ENCODE results near the gene ADGRB3.

The ADGRB3 gene

DNA sequence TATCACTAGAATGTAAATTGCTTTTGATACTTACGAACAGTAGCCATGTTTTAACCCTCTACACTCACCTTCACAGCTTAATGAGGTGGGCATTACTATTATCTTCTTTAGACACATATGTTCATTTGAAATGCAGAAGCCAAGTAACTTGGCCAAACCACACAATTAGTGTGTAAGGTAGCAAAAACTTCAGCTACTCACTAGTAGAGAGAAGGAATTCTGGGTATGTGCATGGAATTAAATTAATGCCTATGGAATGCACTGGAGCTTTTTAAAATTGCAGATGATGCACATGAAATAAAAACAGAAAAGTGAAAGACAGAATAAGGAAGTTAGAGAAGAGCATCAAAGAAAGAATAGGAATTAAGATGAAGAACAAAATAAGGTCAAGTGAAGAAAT lies 494.0 kb downstream of the ADGRB3 start:
- DNase-seq (ENCODE audit: low spot score): no peak

DNA sequence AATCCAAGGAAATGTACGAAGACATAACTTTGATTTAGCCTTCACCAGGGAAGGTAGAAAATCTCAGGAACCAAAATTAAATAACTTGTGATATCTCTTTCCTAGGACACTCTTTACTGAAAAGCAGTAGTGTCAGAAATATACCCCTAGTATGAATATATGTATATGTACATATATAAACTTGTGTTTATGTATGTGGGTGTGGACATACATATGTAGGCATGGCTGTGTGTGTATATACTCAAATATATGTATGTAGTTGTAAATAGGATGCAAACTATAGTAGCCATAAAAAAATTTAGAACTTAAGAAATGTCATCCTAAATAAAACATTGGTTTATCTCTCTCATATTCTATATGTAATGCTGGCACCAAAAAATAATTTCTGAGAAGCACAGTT lies 500.8 kb downstream of the ADGRB3 start:
- no peak for DNase-seq (ENCODE audit: low spot score)

DNA sequence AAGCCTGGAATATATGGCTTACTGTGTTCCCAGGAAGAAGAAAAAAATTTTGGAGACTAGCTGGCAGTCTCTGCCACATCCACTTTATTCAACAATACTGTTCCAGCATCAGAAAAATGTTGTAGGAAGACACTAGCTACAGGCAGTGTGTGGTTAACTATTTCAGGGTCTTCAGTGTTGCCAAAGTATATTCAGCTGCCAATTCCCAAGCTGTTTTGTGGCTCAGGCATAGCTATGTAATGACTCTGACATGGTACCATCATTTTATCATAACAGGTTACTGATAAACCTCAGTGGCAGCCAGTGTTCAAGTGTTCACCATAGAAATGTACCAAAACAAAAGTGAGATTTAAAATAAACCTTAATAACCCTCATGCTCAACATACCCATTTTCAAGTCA lies 503.1 kb downstream of the ADGRB3 start:
- no peak for DNase-seq (ENCODE audit: low spot score)

DNA sequence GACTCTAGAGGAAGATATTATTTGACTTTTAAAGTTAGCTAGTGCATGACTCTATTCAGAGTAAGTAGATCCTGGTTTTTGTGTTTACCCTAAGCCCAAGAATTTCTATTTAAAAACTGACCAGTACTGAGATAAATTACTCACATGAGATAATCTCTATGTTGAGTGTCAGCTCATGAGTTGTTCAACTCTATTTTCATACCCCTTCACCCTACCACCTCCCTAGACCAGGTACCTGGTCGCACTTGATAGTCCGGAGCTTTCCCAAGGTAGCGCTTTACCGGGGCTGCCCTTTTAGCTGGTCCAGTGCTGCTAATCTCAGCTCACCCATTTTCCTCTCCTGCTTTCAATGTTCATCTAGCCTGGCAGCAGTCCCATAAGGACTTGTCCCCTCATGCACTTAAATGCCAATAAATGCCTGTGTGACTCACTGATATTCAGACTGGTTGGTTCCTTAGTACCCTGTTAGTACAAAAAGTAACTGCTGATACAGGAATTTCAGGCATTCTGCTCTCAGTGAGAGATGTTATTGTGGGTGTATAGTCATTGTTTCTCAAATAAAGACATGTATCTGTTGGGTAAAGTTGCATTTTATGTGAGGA lies 503.9 kb downstream of the ADGRB3 start:
- DNase-seq (ENCODE audit: low spot score): no peak

DNA sequence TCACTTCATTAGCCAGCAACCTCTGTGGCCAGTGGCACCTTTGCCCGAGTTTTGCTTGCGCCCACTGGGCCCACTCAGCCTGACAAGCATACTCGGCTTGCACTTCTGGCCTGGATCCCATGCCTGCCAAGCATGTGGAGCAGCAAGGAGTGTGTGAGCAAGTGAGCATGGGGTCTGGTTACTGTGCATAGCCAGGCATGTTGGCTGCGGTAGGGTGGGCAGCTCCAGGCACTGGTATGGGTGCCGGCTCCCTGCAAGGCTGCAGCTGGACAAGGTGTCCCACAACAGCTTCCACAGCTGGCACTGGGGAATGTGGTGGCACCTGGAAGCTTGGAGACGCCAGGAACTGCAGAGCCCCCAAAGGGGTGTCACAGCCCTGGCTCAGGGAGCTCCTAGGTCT lies 510.0 kb downstream of the ADGRB3 start:
- DNase-seq (ENCODE audit: low spot score): no peak

DNA sequence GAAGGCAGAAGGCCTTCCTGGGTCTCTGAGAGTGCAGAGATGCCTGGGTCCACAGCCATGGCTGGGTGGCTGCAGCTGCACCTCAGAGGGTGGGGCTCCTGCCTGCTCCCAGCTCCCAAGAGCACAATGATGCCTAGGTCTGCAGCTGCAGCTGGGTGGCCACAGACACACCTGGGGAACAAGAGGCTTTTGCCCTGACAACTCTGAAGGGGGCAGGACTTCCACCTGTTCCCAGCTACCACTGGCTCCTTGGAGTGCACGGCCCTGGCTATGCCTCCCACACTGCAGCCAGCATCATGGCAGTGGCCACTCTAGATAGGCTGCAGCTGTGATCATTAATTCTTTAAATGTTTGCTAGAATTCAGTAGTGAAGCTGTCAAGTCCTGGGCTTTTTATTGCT lies 511.3 kb downstream of the ADGRB3 start:
- DNase-seq (ENCODE audit: low spot score): no peak

DNA sequence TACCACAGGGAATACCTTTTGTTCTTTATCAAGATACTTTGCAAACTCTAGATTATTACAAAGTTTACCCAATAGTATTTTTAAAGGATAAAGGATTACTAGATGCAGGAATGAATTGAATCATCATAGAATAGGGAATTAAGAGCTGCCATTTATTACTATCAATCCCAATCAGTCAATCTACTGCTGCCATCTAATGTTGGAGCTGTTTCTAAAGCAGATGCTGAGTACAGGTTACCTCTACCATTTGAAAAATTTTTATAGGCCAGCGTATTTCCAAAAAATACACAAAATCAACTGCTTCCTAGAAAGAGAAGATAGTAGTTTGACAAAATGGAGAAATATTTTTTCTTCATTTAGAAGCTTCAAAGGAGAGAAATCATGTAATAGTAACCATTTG lies 520.4 kb downstream of the ADGRB3 start:
- DNase-seq (ENCODE audit: low spot score): no peak

DNA sequence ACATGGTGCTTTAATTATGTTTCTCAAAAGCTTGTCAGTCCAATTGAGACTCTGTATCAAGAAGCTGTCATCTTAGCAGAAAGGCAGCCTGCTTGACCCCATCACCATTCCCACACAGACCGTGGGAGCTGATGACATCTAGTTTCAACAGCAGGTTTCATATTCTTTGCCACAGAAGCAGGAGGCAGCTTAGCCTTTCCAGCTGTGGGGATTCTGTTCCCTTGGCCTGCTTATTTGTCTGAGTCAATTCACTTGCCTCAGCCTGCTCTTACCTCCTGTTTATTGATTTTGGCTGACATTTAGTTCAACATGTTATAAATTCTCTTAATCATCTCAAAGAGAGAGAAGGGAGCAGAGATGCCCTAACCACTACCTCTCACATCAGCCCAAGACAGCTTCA lies 527.7 kb downstream of the ADGRB3 start:
- no peak for DNase-seq (ENCODE audit: low spot score)

DNA sequence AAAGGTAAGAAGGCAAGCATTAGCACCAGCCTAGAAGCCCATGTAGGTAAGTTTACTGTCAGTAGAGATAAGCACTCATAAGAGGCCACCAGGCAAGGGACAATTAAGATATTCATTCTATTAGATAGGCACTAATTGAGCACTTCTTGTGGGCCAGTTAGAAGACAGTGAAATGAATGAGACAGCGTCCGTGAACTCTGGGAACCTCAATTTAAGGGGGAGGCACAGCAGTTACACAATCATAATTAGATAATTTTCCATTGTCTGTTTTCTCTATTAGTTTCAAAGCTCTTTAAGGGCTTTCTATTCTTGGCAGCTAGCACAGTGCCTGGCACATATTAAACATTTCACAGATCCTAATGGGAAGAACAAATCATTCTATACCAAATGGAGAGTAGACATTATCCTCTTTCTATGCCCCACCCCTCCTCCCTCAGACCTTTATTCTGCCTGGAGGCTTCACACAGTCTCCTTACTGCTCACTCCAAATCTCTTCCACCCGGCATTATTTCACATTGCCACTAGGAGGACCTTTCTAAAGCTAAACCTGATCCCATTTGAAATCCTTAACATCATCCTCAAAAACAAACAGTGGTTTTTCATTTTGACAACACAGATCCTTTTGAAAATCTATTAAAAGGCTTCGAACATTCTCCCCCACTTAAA lies 529.6 kb downstream of the ADGRB3 start:
- no peak for DNase-seq (ENCODE audit: low spot score)

DNA sequence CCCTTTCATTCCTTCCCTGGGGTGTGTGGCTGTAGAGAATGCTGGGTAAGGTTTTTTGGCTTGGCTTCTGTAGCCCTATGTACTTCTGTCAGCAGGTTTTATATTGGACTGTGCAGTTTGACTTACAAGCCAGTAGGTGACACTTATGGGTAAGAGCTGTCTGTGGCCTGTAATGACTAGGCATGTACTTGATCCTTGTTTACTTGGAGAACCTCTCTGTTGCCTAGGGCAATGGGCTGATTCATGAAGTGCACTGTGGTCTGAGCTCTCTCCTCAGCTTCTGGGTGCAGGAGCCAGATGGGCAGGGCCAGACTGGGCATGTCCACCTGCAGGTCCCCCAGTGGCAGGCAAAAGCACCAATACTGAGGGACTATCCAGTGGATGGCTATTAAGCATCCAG lies 544.6 kb downstream of the ADGRB3 start:
- no peak for DNase-seq (ENCODE audit: low spot score)

DNA sequence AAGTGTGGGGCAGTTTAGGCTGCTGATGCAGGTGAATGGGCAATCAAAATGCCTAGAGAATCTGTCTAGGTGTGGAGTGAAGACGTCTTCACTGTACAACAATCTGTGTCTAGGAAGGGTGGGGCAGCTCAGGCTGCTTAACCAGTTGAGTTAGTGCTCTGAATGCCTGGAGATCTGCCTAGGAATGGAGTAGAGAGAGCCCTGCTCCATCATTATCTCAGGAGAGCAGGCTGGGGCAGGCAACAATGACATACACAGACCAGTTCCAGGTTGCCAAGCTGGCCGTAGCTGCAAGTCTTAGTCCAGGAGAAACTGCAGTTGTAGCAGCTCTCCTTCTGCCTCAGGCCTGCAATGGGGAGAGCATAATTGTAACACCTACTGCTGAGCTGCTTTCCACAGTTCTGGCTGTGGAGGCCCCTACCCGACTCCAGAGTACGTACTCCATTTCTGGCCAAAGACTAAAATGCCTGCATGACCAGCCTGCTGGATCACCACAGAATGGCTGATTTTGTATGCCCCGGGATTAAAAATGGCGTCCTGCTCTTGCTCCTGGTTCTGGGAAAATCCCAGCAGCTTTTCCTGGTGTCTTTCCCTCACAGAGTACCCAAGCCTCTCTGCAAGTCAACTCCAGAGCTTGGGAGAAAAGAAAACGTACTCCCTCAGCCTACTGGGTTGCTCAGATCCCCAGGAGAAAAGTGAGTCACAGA lies 545.4 kb downstream of the ADGRB3 start:
- no peak for DNase-seq (ENCODE audit: low spot score)

DNA sequence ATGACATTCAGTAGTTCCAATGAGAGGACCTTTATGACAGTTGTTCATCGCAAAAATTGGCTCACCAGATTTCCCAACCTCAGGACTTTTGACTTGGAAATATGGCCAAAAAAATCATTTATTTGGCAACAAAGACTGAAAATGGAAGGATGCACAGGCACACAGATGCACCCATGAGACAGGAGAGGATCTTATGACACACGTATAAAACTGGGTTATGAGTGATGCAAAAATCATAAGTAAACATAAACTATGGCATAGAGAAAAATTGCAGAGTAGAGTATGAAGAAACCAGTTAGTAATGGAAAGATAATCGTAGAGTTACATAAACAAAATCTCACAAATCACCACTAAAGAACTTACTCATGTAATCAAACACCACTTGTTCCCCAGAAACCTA lies 546.9 kb downstream of the ADGRB3 start:
- no peak for DNase-seq (ENCODE audit: low spot score)

DNA sequence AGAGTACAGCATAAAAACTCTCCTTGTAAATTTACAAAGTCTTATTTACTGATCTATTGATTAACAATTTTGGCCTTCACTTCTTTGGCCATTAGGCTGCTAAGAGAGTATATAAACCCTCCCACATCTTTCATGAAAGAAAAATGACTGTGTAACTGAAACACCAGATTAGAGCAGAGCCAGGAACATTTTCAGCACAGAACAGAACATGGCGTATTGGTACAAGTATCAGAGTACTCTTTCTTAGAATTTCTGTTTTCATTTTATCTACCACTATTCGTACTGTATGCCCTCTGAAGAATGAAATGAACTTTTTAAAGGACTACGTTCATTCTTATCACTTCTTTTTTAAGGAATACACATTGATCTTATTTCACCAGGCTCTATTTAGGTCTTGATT lies 550.2 kb downstream of the ADGRB3 start:
- DNase-seq (ENCODE audit: low spot score): no peak

DNA sequence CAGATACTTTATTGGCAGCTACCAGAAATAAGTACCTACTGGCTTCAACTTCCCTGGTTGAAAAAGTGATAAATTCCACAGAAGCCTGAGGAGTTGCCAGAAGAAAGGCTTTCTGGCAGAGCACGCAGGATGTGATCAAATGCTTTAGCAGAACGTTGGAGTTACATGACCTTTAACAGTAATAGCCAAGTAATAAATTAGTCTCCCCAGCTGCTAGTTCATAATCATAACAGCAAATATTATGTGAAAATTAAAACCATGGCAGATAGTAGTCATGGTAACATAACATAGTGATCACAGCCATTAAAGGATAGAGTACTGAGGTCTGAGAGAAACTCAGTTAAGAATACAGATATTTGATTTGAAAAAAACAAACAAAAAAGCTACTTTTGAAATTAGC lies 567.7 kb downstream of the ADGRB3 start:
- no peak for DNase-seq (ENCODE audit: low spot score)

DNA sequence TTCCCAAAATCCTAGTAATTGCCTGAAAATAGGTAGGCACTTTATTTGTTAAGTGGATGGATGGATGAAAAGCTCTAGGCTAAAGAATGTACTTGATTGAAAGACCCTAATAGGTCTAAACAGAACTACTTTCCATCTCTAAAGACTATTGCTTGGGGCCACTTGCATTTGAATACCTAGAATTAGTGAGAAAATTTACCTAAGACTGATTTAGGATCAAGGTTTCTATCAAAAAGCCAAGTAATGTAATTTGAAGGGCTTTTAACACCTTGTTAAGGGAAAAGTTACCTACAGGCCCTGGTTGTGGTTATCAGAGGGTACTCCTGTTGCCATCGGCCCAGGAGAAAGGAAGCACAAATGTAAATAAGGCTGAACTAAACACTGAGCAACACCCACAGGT lies 581.0 kb downstream of the ADGRB3 start:
- DNase-seq (ENCODE audit: low spot score): no peak

DNA sequence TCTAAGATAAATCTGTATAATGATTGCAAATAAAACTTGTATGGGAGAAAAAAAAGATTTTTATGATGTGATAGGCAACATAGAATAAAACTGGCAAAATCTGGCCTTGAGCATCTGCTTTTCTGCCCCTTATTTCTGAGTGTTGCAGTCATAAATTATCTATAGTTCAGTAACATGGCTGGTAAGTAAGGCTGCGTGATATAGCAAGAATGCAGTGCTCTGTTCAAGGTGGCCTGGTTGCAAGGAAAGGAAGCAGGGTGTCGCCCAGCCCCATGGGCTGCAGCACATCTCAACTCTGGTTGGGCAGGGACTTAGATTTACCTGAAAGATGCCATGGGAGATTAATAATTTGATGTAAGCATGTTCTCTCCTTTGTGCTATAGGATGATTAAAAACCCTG lies 582.3 kb downstream of the ADGRB3 start:
- DNase-seq (ENCODE audit: low spot score): no peak

DNA sequence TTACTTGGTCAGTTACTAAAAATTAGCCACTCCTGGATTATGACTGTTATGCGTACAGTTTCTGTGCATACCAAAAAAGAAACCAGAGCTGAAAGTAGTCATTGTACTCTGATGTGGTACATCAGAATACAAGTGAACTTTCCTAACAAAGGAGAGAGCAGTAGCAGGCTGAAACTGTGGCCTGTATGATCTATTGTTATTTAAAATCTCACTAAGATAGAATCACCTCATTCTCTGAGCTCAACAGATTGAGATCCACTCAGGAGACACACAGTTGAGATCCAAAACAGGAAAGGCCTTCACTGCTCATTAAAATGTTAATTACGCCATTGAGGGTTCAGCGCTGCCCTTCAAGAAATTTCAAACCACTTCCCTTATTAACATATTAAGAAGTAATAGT lies 585.3 kb downstream of the ADGRB3 start:
- DNase-seq (ENCODE audit: low spot score): no peak

DNA sequence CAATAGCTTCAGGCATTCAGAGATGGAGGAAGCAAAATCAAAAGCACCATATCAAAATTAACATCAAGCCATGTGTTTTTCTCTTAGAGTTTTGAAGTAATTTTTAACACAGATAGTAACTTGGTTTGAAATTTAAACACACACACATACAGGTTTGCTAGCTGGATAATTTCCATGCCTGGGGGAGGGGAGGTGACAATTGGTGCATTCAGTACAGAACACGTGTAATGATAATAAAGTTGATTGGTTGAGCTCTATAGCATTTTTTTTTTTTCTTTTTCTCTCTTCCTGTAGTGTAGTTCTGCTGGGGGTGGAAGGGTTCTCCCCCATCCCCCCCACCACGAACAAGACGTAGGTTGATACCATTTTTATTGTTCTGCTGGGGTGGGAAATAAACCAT lies 596.9 kb downstream of the ADGRB3 start:
- DNase-seq (ENCODE audit: low spot score): no peak

DNA sequence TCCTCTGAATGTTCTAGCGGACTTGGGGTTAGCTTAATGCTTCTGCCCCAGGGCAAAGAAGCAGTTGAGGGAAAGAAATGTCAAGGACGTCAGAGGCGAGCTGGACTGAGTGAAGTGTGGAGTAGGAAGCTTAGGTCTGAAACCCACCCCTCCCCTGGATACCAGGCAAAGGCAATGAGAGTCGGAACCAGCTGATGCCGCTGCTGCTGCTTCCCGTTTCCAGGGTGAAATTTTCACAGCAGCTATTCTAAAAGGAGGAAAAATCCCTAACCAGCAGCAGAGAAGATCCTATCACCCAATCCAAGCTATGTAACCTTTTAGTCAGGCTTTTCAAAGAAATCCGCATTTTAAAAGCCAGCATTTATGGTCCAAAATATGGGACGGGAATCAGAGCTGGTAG lies 597.4 kb downstream of the ADGRB3 start:
- no peak for DNase-seq (ENCODE audit: low spot score)

DNA sequence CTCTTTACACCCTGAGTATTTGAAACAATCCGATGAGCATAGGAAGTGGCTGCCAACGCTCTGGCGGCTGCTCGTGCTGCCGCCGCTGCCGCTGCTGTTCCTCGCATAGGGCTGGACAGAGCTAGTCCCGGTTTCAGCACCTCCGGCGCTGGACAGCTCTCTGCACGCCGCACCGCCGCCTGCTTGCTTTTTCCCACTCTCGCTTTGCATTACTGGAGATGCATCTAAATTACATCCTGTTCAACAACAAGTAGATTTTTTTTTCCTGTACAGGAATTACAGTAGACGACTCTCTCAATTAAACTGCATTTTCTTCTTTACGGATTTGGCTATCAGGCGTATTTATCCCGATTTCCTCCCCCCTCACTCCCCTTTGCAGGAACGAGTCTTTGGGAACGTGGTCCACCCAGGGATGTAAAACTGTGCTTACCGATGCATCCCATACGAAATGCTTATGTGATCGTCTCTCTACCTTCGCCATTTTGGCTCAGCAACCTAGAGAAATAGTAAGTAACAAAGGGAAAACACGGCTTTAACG lies 597.9 kb downstream of the ADGRB3 start:
- DNase-seq (ENCODE audit: low spot score): no peak

DNA sequence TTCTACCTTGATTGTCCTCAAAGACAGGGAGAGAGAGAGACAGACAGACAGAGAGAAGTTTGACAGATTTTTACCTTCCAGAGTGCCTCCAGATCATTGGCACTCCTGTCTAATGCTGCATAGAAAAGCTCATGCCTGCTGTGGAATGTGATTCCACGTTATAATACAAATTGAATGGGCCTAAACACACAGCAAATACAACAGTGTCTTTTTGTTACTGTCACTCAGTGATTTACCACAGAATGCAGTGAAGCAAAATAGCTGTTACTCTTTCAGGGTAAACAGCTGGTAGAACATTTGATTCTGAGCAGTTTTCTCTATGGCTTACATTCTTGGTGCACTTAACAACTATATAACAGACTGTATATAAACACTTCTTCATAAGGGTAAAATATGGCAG lies 603.0 kb downstream of the ADGRB3 start:
- no peak for DNase-seq (ENCODE audit: low spot score)

DNA sequence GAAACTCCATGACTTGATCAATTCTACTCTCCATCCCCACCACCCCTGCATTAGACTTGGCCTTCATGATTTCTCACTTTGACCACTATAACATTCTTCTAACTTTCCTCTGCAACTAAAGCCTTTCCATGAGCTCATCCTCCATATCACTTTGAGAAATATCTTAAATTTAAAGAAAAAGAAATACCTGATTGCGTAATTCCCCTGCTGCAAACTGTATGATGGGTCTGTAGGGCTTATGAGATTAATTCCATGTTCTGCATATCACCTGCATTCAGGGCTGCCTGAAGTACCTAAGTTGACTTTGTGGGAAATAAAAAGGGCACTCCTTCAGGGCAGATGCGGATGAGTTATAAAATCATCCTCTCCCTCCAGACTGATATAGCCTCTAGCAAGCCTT lies 611.9 kb downstream of the ADGRB3 start:
- no peak for DNase-seq (ENCODE audit: low spot score)

DNA sequence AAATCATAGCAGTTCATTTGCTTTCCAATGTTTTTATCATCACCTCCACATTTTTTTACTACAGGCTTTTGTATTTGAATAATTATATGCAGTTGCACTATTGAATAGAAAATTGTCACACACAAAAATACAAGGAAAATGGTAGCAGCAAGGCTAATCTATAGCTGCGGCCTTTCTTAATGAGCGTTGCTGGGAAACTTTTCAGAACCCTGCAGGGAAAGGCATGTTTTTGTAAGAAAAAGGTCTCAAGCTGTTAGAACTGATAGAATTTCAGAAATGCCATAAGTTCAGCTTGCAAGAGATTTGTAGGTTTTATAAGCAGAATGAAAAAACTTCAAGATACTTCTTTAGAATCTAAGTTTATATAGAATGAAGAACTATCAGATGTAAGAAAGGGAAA lies 625.9 kb downstream of the ADGRB3 start:
- DNase-seq (ENCODE audit: low spot score): no peak

DNA sequence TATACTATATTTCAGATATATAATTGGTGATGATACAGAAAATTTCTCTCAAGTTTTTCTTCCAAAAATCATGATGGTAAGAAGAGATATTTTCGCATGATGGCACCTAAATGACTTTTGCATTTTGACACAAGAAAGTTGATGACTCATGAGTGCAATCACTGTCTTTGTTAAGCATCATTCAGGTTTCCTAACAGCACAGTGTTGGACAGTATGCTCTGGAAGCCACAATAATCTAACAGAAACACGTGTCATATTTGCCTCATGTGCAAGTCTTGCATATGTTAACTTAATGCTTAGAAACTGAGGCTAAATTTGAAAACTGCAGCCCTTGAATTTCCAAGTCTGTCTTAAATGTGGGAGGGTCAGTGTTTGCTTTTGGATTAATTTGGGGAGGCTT lies 628.2 kb downstream of the ADGRB3 start:
- DNase-seq (ENCODE audit: low spot score): no peak

Measured in hematopoietic multipotent progenitor cell treated with erythropoietin and hydrocortisone succinate and interleukin-3 and kit ligand, for 15 days (in vitro differentiated cells).